HEK293 (cell line): ENCODE measurements around the gene HECTD3.

ENCODE experiments used
- BCL11A ChIP-seq: fragments of 450-650 bp; formaldehyde crosslinking; IDR thresholded peaks from 2 replicates; pipeline ENCODE4 v1.5.1; 2016; ENCODE audit warnings: low read depth, missing biosample characterization, missing genetic modification characterization
- BCL11B ChIP-seq: fragments of 450-650 bp; formaldehyde crosslinking; IDR thresholded peaks from 2 replicates; pipeline ENCODE4 v1.5.1; 2016; ENCODE audit warnings: low read depth, missing biosample characterization, missing genetic modification characterization
- GLI4 ChIP-seq: fragments of 450-650 bp; formaldehyde crosslinking; IDR thresholded peaks from 2 replicates; pipeline ENCODE4 v1.5.1; 2016; ENCODE audit warnings: missing biosample characterization, missing genetic modification characterization
- HOXD13 ChIP-seq: sonication (generic); formaldehyde crosslinking; IDR thresholded peaks from 2 replicates; pipeline ENCODE4 v1.8.0; 2022; ENCODE audit warnings: missing genetic modification reagents, borderline replicate concordance
- MEIS1 ChIP-seq: sonication (generic); formaldehyde crosslinking; IDR thresholded peaks from 2 replicates; pipeline ENCODE4 v1.8.1; 2022; ENCODE audit warnings: missing genetic modification reagents, mild to moderate bottlenecking, borderline replicate concordance
- REPIN1 ChIP-seq: fragments of 450-650 bp; formaldehyde crosslinking; IDR thresholded peaks from 2 replicates; pipeline ENCODE4 v1.5.1; 2017; ENCODE audit warnings: missing biosample characterization, missing genetic modification characterization, low read depth
- REST ChIP-seq: fragments of 450-650 bp; formaldehyde crosslinking; IDR thresholded peaks from 2 replicates; pipeline ENCODE4 v1.5.1; 2016; ENCODE audit warnings: missing biosample characterization, missing genetic modification characterization
- YY2 ChIP-seq: fragments of 450-650 bp; formaldehyde crosslinking; IDR thresholded peaks from 2 replicates; pipeline ENCODE4 v1.5.1; 2016; ENCODE audit warnings: missing biosample characterization, missing genetic modification characterization
- ZBTB17 ChIP-seq: fragments of 450-650 bp; formaldehyde crosslinking; IDR thresholded peaks from 2 replicates; pipeline ENCODE4 v1.5.1; 2016; ENCODE audit warnings: missing biosample characterization, missing genetic modification characterization
- ZEB2 ChIP-seq: fragments of 450-650 bp; formaldehyde crosslinking; IDR thresholded peaks from 2 replicates; pipeline ENCODE4 v1.5.1; 2016; ENCODE audit warnings: missing biosample characterization, missing genetic modification characterization
- ZFHX2 ChIP-seq: fragments of 450-650 bp; formaldehyde crosslinking; conservative IDR thresholded peaks from 2 replicates; pipeline ENCODE4 v1.5.1; 2016; ENCODE audit warnings: missing biosample characterization, missing genetic modification characterization
- ZNF10 ChIP-seq: fragments of 450-650 bp; formaldehyde crosslinking; IDR thresholded peaks from 2 replicates; pipeline ENCODE4 v1.5.1; 2017; ENCODE audit warnings: missing biosample characterization, missing genetic modification characterization
- ZNF132 ChIP-seq: fragments of 450-650 bp; formaldehyde crosslinking; IDR thresholded peaks from 2 replicates; pipeline ENCODE4 v1.5.1; 2017; ENCODE audit warnings: missing biosample characterization, missing genetic modification characterization, borderline replicate concordance
- ZNF138 ChIP-seq: fragments of 450-650 bp; formaldehyde crosslinking; IDR thresholded peaks from 2 replicates; pipeline ENCODE4 v1.5.1; 2016; ENCODE audit warnings: missing biosample characterization, missing genetic modification characterization, borderline replicate concordance
- ZNF2 ChIP-seq: fragments of 450-650 bp; formaldehyde crosslinking; IDR thresholded peaks from 2 replicates; pipeline ENCODE4 v1.5.1; 2016; ENCODE audit warnings: missing biosample characterization, missing genetic modification characterization
- ZNF239 ChIP-seq: fragments of 450-650 bp; formaldehyde crosslinking; IDR thresholded peaks from 2 replicates; pipeline ENCODE4 v1.5.1; 2016; ENCODE audit warnings: missing biosample characterization, missing genetic modification characterization
- ZNF280D ChIP-seq: fragments of 450-650 bp; formaldehyde crosslinking; IDR thresholded peaks from 2 replicates; pipeline ENCODE4 v1.5.1; 2016; ENCODE audit warnings: missing biosample characterization, missing genetic modification characterization
- ZNF311 ChIP-seq: fragments of 450-650 bp; formaldehyde crosslinking; IDR thresholded peaks from 2 replicates; pipeline ENCODE4 v1.5.1; 2017; ENCODE audit warnings: missing biosample characterization, missing genetic modification characterization, borderline replicate concordance
- ZNF335 ChIP-seq: fragments of 450-650 bp; formaldehyde crosslinking; conservative IDR thresholded peaks from 2 replicates; pipeline ENCODE4 v1.5.1; 2016; ENCODE audit warnings: missing biosample characterization, missing genetic modification characterization
- ZNF366 ChIP-seq: fragments of 450-650 bp; formaldehyde crosslinking; conservative IDR thresholded peaks from 2 replicates; pipeline ENCODE4 v1.5.1; 2016; ENCODE audit warnings: missing biosample characterization, missing genetic modification characterization
- ZNF404 ChIP-seq: fragments of 450-650 bp; formaldehyde crosslinking; IDR thresholded peaks from 2 replicates; pipeline ENCODE4 v1.5.1; 2017; ENCODE audit warnings: missing biosample characterization, missing genetic modification characterization
- ZNF449 ChIP-seq: fragments of 450-650 bp; formaldehyde crosslinking; IDR thresholded peaks from 2 replicates; pipeline ENCODE4 v1.5.1; 2017; ENCODE audit warnings: missing biosample characterization, mild to moderate bottlenecking, missing genetic modification characterization, moderate library complexity
- ZNF488 ChIP-seq: fragments of 450-650 bp; formaldehyde crosslinking; IDR thresholded peaks from 2 replicates; pipeline ENCODE4 v1.5.1; 2016; ENCODE audit warnings: missing biosample characterization, missing genetic modification characterization
- ZNF558 ChIP-seq: fragments of 450-650 bp; formaldehyde crosslinking; IDR thresholded peaks from 2 replicates; pipeline ENCODE4 v1.5.1; 2016; ENCODE audit warnings: missing biosample characterization, missing genetic modification characterization
- ZNF560 ChIP-seq: fragments of 450-650 bp; formaldehyde crosslinking; IDR thresholded peaks from 2 replicates; pipeline ENCODE4 v1.5.1; 2017; ENCODE audit warnings: missing biosample characterization, missing genetic modification characterization, borderline replicate concordance
- ZNF600 ChIP-seq: fragments of 450-650 bp; formaldehyde crosslinking; IDR thresholded peaks from 2 replicates; pipeline ENCODE4 v1.5.1; 2016; ENCODE audit warnings: missing biosample characterization, missing genetic modification characterization
- ZNF623 ChIP-seq: fragments of 450-650 bp; formaldehyde crosslinking; IDR thresholded peaks from 2 replicates; pipeline ENCODE4 v1.5.1; 2016; ENCODE audit warnings: missing biosample characterization, missing genetic modification characterization
- ZNF626 ChIP-seq: fragments of 450-650 bp; sonication (Bioruptor Pico); formaldehyde crosslinking; IDR thresholded peaks from 2 replicates; pipeline ENCODE4 v1.5.1; 2018; ENCODE audit warnings: missing biosample characterization, missing genetic modification characterization, inconsistent platforms
- ZNF629 ChIP-seq: fragments of 450-650 bp; formaldehyde crosslinking; IDR thresholded peaks from 2 replicates; pipeline ENCODE4 v1.5.1; 2017; ENCODE audit warnings: missing biosample characterization, missing genetic modification characterization
- ZNF658 ChIP-seq: fragments of 450-650 bp; formaldehyde crosslinking; IDR thresholded peaks from 2 replicates; pipeline ENCODE4; 2016; ENCODE audit warnings: missing biosample characterization, missing genetic modification characterization
- ZSCAN18 ChIP-seq: fragments of 450-650 bp; formaldehyde crosslinking; IDR thresholded peaks from 2 replicates; pipeline ENCODE4 v1.5.1; 2016; ENCODE audit warnings: missing biosample characterization, missing genetic modification characterization

Gene HECTD3

GRCh38 chr1:45011837-45012638 lies 914 bp upstream of the HECTD3 start, which contains the start of gene UROD (continued):
- TF ChIP-seq MEIS1 (CRISPR knock-in tag) (no peak), ZNF600 (tag by site-specific recombination) (no peak), GLI4 (tag by site-specific recombination) (no peak), ZNF404 (tag by site-specific recombination) (no peak), ZNF335 (tag by site-specific recombination) (peak; percentile 92), ZSCAN18 (tag by site-specific recombination) (no peak), ZNF658 (no peak), YY2 (tag by site-specific recombination) (peak; percentile 87), BCL11B (tag by site-specific recombination) (no peak), ZNF138 (tag by site-specific recombination) (no peak), ZBTB17 (tag by site-specific recombination) (peak; percentile 82), ZNF280D (tag by site-specific recombination) (0 out of 2 replicates have a peak, but pooled peaks have one; percentile 57), ZNF623 (tag by site-specific recombination) (no peak), ZNF239 (tag by site-specific recombination) (no peak), REPIN1 (tag by site-specific recombination) (no peak), ZNF449 (tag by site-specific recombination) (no peak), REST (tag by site-specific recombination) (no peak), ZNF132 (tag by site-specific recombination) (no peak), ZNF10 (tag by site-specific recombination) (no peak), ZNF629 (tag by site-specific recombination) (peak; percentile 48), ZNF488 (tag by site-specific recombination) (no peak), ZFHX2 (no peak), BCL11A (tag by site-specific recombination) (0 out of 2 replicates have a peak, but pooled peaks have one; percentile 42), HOXD13 (CRISPR knock-in tag) (no peak), ZNF2 (tag by site-specific recombination) (no peak), ZNF366 (tag by site-specific recombination) (no peak), ZNF626 (tag by site-specific recombination) (no peak), ZEB2 (0 out of 2 replicates have a peak, but pooled peaks have one; percentile 20), ZNF560 (tag by site-specific recombination) (no peak), ZNF311 (no peak), ZNF558 (tag by site-specific recombination) (no peak)
